Gastroesophageal sphincter (tissue), 4 donors: ENCODE measurements around the gene AFAP1. TPM values are rescaled to one million over a fixed set of nuclear protein-coding genes. Genes with fewer than 3 reads are reported as not detected.

ENCODE experiments used
- ATAC-seq: fragments of 150-250 bp; one replicate; pipeline ENCODE4 v1.9.1; 2016; ENCODE audit warnings: mild to moderate bottlenecking, moderate library complexity
- H3K27ac ChIP-seq, 4 donors: fragments of 200-600 bp; sonication (generic) in 3 of 4; 1 replicate in 3 of 4; 2 replicates in 1 of 4; pipeline ENCODE4 v1.5.1; 2016 to 2019
- H3K27me3 ChIP-seq: fragments of 200-600 bp; sonication (generic); one replicate; pipeline ENCODE4 v1.5.1; 2019
- H3K36me3 ChIP-seq, 2 donors: fragments of 200-600 bp; sonication (generic); one replicate each; pipeline ENCODE4 v1.5.1; 2019; ENCODE audit warnings: control low read depth in 1 of 2
- H3K4me1 ChIP-seq, 3 donors: fragments of 200-600 bp; sonication (generic); 1 replicate in 2 of 3; 2 replicates in 1 of 3; pipeline ENCODE4 v1.5.1; 2016 to 2019; ENCODE audit warnings: control low read depth in 2 of 3
- H3K4me3 ChIP-seq, 2 donors: fragments of 200-600 bp; sonication (generic); one replicate each; pipeline ENCODE4 v1.5.1; 2019; ENCODE audit warnings: mild to moderate bottlenecking in 1 of 2, moderate library complexity in 1 of 2
- H3K9me3 ChIP-seq, 3 donors: fragments of 200-600 bp; sonication (generic); one replicate each; pipeline ENCODE4 v1.5.1; 2017 to 2019; ENCODE audit warnings: control low read depth in 2 of 3
- EP300 ChIP-seq: sonication (generic); formaldehyde crosslinking; IDR thresholded peaks from one replicate; pipeline ENCODE4 v1.6.1; 2017; ENCODE audit warnings: antibody characterized with exemption, mild to moderate bottlenecking
- POLR2A ChIP-seq, 2 donors: fragments of 450-650 bp; IDR thresholded peaks; one replicate each; pipeline ENCODE4 v1.6.1; 2017; ENCODE audit warnings: antibody characterized with exemption in 2 of 2, mild to moderate bottlenecking in 2 of 2, moderate library complexity in 1 of 2
- POLR2AphosphoS5 ChIP-seq: sonication (generic); formaldehyde crosslinking; IDR thresholded peaks from one replicate; pipeline ENCODE4 v1.6.1; 2017; ENCODE audit warnings: antibody characterized with exemption
- WGBS, 2 donors: methylation state at CpG; one replicate each; pipeline ENCODE4 v1.1.5; 2018; ENCODE audit warnings: low coverage in 1 of 2; 5-methylcytosine and 5-hydroxymethylcytosine counted together
- total RNA-seq, 4 donors: library from RNA; depleted of rRNA; stranded (reverse); fragments of >200 nt; gene quantifications; one replicate each; pipeline ENCODE4 v1.1.0, GENCODE V29; 2016
- TF ChIP-seq, protein P1 (sequence below), 4 experiments: fragments of 200-600 bp in 2 of 4; fragments of 450-650 bp in 2 of 4; sonication (generic) in 1 of 4; IDR thresholded peaks; one replicate each; pipeline ENCODE4 v1.5.1; 2017 to 2019; ENCODE audit warnings: antibody characterized with exemption in 4 of 4, mild to moderate bottlenecking in 2 of 4, moderate library complexity in 2 of 4

The AFAP1 gene
- total RNA-seq, 4 donors from 2014 or later, result 32.0 to 79.7 (median 48.1) TPM

DNA sequence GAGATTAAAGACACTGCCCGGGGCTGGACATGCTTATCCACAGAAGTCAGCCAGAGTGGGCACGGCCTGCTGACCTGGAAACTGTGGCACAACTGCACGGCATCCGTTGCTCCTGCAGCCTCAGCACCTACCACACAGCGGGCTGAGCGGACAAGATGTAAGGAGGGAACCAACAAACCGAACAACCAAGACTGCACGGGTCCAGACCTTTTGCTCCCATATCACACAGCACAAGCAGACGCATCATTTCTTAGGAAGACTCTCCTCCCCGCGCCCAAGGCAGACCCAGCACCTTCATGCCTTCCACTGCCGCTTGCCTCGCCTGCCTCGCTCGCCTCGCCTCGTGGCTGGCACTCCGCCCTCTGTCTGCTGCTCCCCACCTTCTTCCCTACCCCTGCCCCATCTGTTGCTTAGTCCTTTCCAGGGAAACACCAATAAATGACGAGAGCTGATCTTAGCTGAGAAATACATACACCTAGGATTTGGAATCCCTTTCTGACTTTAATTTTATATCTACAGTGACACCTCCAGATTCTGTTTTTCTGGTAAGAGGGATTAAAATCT is 79.0 kb downstream of the AFAP1 start:
- TF ChIP-seq EP300 (no peak), POLR2AphosphoS5 (no peak), POLR2A (IDR thresholded peaks at IDR 0.05) (no peak)
- TF ChIP-seq, protein P1, sequence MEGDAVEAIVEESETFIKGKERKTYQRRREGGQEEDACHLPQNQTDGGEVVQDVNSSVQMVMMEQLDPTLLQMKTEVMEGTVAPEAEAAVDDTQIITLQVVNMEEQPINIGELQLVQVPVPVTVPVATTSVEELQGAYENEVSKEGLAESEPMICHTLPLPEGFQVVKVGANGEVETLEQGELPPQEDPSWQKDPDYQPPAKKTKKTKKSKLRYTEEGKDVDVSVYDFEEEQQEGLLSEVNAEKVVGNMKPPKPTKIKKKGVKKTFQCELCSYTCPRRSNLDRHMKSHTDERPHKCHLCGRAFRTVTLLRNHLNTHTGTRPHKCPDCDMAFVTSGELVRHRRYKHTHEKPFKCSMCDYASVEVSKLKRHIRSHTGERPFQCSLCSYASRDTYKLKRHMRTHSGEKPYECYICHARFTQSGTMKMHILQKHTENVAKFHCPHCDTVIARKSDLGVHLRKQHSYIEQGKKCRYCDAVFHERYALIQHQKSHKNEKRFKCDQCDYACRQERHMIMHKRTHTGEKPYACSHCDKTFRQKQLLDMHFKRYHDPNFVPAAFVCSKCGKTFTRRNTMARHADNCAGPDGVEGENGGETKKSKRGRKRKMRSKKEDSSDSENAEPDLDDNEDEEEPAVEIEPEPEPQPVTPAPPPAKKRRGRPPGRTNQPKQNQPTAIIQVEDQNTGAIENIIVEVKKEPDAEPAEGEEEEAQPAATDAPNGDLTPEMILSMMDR (IDR thresholded peaks at IDR 0.05), result no peak
- H3K4me3 ChIP-seq, result no peak overlapping the region
- peak overlapping the region in 3 of 4 donors; percentile 26 to 42 (median 33) for H3K27ac ChIP-seq
- peaks cover 3 to 71% (median 16%) of the 10 kb centered on the region in 3 donors for H3K4me1 ChIP-seq
- no peak for ATAC-seq
- H3K36me3 ChIP-seq, result peaks cover 0 to 13% of the 10 kb centered on the region in 2 donors
- H3K9me3 ChIP-seq, result no peaks in the 10 kb centered on the region
- WGBS, 2 donors, result 88% methylated on average over 11 to 18 of the region's 19 CpGs
- no peaks in the 10 kb centered on the region for H3K27me3 ChIP-seq

DNA sequence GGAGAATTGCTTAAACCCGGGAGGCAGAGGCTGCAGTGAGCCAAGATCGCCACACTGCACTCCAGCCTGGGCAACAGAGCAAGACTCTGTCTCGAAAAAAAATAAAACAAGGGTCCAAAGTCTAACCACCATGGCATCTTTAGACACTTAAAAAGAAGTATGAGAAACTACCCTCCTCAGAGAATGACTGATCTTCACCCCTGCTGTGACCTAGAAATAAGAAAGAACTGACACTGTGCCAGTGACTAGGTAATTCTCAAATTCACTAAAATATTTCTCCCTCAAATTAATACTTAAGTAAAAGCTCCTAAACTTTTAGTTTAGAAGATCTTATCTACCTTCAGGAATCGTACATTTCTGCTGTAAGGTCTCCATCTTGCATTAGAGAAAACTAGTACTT is 80.3 kb downstream of the AFAP1 start:
- peaks cover 3 to 80% (median 16%) of the 10 kb centered on the region in 3 donors for H3K4me1 ChIP-seq
- H3K27ac ChIP-seq, result no peak overlapping the region

DNA sequence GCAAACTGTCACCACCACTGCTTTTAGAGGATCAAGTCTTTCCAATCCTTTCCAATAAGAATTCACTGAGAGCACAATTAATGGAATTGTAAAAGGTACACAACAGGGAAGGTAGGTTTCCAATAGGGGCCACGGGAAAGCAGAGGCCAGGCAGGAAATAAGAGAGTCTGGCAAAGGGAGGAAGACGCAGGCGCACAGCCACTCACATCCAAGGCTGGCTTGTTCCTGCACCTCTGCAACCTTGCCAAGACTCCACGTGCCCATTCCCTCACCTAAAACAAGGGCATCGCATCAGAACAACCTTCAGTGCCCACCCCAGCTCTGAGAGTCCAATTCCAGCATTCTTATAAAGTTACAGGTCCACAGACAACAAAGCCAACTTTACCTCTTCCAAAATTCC is 81.2 kb downstream of the AFAP1 start:
- Histone ChIP-seq H3K4me3 (no peak overlapping the region), H3K36me3 (peaks cover 0 to 27% of the 10 kb centered on the region in 2 donors), H3K27me3 (no peaks in the 10 kb centered on the region), H3K27ac (no peak overlapping the region), H3K9me3 (no peaks in the 10 kb centered on the region), H3K4me1 (peaks cover 3 to 83% (median 16%) of the 10 kb centered on the region in 3 donors)
- TF ChIP-seq, protein P1 (IDR thresholded peaks at IDR 0.05), result no peak
- TF ChIP-seq POLR2AphosphoS5 (no peak), EP300 (no peak), POLR2A (IDR thresholded peaks at IDR 0.05) (no peak)
- no peak for ATAC-seq
- WGBS, 2 donors, result 43 to 56% methylated on average over 3 of the region's 5 CpGs

More for the DNA sequence above, 80.3 kb downstream of the AFAP1 start:
- WGBS, 2 donors, result 25 to 80% methylated on average over 1 to 2 of the region's 4 CpGs
- ATAC-seq, result no peak
- H3K27me3 ChIP-seq, result no peaks in the 10 kb centered on the region
- TF ChIP-seq POLR2AphosphoS5 (no peak), EP300 (no peak), POLR2A (IDR thresholded peaks at IDR 0.05) (no peak)
- TF ChIP-seq, protein P1 (IDR thresholded peaks at IDR 0.05), result no peak
- H3K36me3 ChIP-seq, result peaks cover 0 to 19% of the 10 kb centered on the region in 2 donors
- no peak overlapping the region for H3K4me3 ChIP-seq
- no peaks in the 10 kb centered on the region for H3K9me3 ChIP-seq

DNA sequence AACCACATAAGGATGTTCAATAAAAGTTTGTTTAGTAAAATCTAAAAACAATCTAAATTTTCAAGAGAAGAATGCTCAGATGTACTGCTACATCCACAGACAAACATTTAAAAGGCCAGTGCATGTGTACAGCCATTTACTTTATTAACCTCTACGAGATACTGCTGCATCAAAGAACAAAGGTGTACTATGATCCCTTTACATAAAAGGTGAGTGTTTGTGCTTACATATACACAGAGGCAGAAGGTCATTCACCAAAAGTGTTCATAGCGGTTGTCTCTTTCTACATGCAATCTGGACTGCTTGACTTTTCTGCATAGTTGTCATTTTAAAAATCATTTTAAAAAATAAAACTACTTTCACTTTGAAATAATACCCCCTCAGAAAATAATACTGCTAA is 81.7 kb downstream of the AFAP1 start:
- TF ChIP-seq POLR2AphosphoS5 (no peak), POLR2A (IDR thresholded peaks at IDR 0.05) (no peak), EP300 (no peak)
- TF ChIP-seq, protein P1 (IDR thresholded peaks at IDR 0.05), result no peak
- 23 to 61% methylated on average over 2 of the region's 2 CpGs for WGBS, 2 donors
- no peak overlapping the region for H3K4me3 ChIP-seq
- H3K4me1 ChIP-seq, result peaks cover 3 to 86% (median 16%) of the 10 kb centered on the region in 3 donors
- H3K27ac ChIP-seq, result peak overlapping the region in 2 of 4 donors; percentile 69 to 70
- no peak for ATAC-seq
- no peaks in the 10 kb centered on the region for H3K9me3 ChIP-seq
- peaks cover 0 to 32% of the 10 kb centered on the region in 2 donors for H3K36me3 ChIP-seq
- no peaks in the 10 kb centered on the region for H3K27me3 ChIP-seq

DNA sequence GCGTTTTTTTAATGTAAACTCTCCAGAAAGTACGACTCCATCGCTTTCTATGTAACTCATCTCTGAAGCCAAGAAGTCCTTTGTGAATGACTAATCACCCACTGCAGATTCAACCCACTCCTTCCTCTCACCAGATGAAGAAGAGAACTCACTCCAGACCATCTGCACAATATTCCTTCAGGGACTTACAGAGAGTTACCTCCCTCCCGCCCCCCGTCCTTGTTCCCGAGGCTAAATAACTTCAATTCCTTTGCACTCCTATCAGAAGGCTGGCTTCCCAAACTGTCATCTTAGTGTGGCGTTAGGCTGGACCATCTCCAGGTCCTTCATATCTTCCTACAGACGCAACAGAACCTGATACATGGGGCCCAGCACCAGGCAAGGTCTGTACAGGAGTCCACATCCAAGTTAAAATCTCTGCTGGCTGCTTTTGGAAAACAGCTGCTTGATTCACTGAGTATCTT is 82.4 kb downstream of the AFAP1 start:
- H3K27me3 ChIP-seq, result no peaks in the 10 kb centered on the region
- H3K36me3 ChIP-seq, result peaks cover 0 to 35% of the 10 kb centered on the region in 2 donors
- peaks cover 3 to 86% (median 16%) of the 10 kb centered on the region in 3 donors for H3K4me1 ChIP-seq
- H3K27ac ChIP-seq, result peak overlapping the region; percentile 1 to 75 (median 70)
- peak; percentile 60 for ATAC-seq
- no peak overlapping the region for H3K4me3 ChIP-seq
- TF ChIP-seq POLR2AphosphoS5, result peak; percentile 12
- TF ChIP-seq, protein P1 (IDR thresholded peaks at IDR 0.05), result no peak
- H3K9me3 ChIP-seq, result no peaks in the 10 kb centered on the region
- WGBS, 2 donors, result 14 to 27% methylated on average over 8 of the region's 8 CpGs
